Aorta (tissue), 4 donors: Measurements from ENCODE around the gene SAMD8. TPM values are rescaled to one million over a fixed set of nuclear protein-coding genes. Genes with fewer than 3 reads are reported as not detected.

Experiments used
- polyA plus RNA-seq, 2 donors: library from polyadenylated mRNA; stranded (reverse); fragments of 200-250 nt; gene quantifications; one replicate each; pipeline ENCODE4 v1.2.3, GENCODE V29; 2013
- total RNA-seq, 2 donors: library from RNA; stranded (reverse); fragmentation: NEBNext Ultra II Directional; extraction: Animal tissue kit (Norgen Biotek cat#: 25700); gene quantifications; one replicate each; pipeline ENCODE4 v1.2.1, GENCODE V29; 2021
- donor health status: healthy with polysubstance abuse.
- donor health status: Bipolar disorder and iron deficiency.
- donor health status: DM: no; HTN: no; CAD: no.
- donor health status: DM: yes; HTN: yes; CAD: no.

The SAMD8 gene
- total and polyA plus RNA-seq, 4 donors, result 6.8 to 37.5 (median 21.8) TPM

Other genes starting within 250 kb of the SAMD8 start
- 100 to 1,000 TPM; 103 to 108 TPM for gene VDAC2, start 99.1 kb downstream of the SAMD8 start, total RNA-seq
- gene VDAC2, start 99.1 kb downstream of the SAMD8 start, polyA plus RNA-seq, result 100 to 1,000 TPM; 120 to 183 TPM
- gene COMTD1, start 124.3 kb downstream of the SAMD8 start, total RNA-seq, result 10 to 100 TPM; 12.9 to 14.3 TPM
- 10 to 100 TPM; 31.1 to 60.8 TPM for gene COMTD1, start 124.3 kb downstream of the SAMD8 start, polyA plus RNA-seq